Right hindlimb (tissue), 1 donor: ENCODE data around the gene CCNF.
"Not testable (repeated sequence)": the region's sequence is repeated elsewhere in the genome, so short reads cannot be mapped to it uniquely, and the experiment has no call there.

Source experiments
- DNase-seq: peaks from one replicate; pipeline ENCODE4 v3.0.0-alpha.2; 2018

CCNF gene

DNA sequence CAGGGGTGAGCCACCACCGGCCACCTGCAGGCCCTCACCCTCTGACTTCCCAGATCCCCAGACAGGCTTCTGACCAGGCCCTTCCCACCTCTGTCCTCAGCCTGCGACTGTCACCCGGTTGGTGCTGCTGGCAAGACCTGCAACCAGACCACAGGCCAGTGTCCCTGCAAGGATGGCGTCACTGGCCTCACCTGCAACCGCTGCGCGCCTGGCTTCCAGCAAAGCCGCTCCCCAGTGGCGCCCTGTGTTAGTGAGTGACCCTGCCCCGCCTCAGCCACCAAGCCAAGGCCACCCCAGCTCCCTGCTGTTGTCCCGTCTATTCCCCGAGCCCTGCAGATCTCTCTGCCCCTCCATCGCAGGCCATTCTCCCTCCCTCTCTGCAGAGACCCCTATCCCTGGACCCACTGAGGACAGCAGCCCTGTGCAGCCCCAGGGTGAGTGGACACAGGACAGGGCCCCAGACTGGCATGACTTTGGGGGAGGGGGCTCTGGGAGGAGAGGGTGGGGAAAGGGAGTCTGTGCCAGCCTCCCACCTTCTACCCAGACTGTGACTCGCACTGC, 43.7 kb downstream of the CCNF start:
- no peak for DNase-seq

DNA sequence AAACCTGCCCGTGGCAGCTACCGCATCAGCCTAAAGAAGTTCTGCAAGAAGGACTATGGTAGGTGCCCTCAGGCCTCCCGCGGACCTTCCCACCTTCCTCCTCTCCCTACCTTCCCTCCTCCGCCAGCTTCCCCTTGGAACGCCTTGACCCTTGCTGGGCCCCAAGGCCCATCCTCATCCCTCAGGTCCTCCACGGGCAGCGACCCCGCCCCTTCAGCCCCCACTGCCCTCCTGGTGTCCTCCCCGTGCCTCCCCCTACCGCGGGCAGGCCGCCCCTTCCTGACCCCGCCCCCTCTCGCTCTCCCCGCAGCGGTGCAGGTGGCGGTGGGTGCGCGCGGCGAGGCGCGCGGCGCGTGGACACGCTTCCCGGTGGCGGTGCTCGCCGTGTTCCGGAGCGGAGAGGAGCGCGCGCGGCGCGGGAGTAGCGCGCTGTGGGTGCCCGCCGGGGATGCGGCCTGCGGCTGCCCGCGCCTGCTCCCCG, 44.2 kb downstream of the CCNF start:
- no peak for DNase-seq

DNA sequence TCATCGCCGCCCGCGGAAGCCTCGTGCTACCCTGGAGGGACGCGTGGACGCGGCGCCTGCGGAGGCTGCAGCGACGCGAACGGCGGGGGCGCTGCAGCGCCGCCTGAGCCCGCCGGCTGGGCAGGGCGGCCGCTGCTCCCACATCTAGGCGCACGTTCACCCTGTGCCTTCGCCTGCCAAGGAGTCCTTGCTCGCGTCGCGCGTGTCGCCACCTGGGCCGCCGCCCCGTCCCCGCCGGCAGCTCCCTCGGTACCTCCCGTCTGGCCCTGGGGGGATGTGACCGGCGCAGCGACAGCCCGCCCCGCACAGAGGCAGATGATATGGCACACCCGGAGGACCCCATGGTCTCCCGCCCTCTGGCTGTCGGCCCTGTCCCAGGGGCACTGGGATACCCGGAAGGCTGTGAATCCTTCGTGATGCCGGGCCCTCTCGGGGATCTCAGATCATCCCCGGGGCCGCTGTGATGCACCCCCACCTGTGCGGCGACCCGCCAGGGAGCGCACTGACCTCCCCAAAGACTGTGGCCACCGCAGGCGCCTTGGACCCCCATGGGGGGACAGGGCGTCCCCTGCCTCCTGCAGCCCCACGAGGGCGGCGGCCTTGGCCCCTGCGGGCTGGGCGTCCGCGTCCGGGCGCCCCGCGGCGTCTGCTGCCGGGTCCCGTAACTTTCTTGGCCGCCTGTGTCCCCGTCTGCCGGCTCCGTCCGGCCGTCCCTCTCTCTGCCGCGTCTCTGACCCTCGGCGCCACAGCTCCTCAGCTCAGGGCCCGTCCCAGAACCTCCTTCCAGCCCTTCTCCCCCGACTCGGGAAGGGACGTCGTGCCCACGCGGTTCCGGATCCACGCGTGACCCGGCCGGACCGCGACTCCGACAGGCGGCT, 45.0 kb downstream of the CCNF start:
- peak; percentile 55 for DNase-seq

DNA sequence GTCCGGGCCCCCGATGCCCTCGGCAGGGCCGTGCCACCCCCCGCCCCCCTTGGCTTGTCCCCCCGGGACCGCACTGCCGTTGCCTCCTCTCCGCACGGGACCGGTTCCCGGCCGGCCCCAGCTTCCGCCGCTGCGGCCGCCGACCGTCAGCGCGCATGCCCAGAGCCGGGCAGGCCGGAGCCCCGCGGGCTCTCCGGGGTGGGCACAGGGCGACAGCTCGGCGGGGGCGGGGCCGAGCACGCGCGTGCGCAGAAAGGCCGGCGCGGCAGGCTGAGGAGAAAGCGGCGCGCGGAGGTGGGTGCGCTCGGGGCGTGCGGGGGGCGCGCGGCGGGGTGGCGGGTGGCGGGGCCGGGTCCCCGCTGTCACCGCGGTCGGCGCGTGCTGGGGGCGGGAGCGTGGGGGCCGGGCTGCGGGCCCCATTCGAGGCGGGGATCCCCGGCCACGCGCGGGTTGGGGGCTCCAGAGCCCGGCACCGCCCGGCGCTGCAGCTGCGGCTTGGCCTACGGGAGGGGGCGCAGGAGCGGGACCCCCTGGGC, 45.7 kb downstream of the CCNF start, which contains the start of gene TBC1D24:
TSS of gene TBC1D24 (plus strand) at position 251 of the 536 bp plus-strand sequence. CDS start 21,022 bp downstream, outside the sequence.
- peak; percentile 93 for DNase-seq

DNA sequence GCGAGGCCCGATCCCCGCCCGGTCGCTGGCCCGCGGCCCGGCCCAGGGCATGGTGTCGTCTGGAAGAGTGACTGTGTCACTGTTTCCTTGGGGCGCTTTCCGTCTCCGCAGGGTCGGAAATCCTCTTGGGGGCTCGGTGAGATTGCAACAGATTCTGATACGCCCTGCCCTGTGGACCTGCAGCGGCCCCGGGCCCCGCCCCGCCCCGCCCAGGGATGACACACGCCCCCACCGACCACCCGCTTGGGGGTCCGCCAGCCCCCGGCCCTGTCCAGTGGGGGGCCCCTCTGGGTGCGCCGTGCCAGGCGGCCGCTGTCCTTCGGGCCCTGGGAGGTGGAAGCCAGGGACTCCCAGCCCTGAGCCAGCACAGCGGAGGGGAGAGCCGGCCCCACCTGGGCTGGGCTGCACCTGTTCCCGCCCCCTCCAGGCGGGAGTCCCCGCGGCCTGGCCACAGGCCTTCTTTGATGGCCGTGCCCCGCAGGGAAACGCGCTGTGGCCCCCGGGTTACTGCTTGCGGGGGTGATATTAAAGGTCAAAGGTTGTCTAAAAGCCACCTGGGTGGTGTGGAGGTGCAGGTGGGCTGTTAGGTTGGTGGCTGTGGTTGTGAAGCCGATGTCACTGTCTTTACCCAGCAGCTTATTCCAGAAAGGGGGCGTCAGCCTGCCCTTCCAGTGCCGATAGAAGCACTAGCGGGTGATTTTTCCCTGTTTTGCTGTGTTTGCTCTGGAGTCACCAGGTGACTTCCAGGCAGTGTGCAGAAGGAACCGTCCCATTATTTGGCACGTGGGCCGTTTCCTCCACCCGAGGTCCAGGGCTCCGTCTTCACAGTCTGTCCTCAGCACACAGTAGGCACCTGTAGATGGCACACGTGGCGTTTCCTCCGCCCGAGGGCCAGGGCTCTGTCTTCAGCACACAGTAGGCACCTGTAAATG, 46.4 kb downstream of the CCNF start:
- peak; percentile 31 for DNase-seq

DNA sequence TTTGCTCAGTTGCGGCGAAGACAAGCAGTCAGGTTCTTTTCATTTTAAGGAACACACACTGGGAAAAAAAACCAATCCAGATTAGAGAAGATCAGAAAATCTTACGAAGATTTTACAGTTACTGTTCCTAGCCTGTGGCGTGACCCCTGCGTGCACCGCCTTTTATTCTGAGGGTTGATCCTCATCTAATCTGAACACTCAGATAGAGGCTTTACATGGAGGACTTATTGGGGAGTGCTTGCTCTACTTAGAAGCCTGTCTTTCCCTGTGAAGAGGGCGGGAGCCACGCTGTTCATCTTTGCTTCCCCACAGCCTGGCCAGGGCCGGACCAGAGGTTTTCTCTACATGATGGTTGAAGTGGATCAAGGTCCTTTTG, 47.1 kb downstream of the CCNF start:
- DNase-seq, result no peak

DNA sequence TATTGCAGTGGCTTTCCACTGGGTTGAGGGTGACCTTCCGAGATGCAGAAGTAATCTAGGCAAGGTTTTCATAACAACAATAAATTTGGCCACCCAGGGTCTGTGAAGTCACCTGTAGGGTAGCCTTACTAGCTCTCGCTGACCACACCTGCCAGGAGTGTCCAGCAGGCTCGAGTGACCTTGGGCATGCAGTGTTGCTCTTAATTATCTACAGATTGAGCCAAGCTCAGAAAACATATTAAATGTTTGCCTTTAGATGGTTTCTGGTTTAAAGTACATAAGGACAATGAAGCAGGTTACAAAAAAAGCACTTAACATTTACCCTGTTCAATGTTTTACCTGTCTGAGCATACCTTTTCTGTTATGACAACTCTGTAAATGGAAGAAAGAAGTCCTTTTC, 47.5 kb downstream of the CCNF start:
- DNase-seq, result no peak

DNA sequence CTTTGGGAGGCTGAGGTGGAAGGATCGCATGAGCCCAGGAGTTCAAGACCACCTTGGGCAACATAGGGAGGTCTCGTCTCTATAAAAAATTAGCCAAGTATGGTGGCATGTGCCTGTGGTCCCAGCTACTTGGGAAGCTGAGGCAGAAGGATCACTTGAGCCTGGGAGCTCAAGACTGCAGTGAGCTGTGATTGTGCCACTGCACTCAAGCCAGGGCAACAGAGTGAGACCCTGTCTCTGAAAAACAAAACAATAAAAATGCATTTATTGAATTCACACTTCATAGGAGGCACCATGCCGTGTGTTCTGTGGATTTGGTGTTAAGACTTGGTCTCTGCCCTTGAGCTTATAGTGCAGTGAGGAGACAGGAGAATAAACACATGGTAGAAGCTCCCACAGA, 48.1 kb downstream of the CCNF start:
- DNase-seq, result no peak

DNA sequence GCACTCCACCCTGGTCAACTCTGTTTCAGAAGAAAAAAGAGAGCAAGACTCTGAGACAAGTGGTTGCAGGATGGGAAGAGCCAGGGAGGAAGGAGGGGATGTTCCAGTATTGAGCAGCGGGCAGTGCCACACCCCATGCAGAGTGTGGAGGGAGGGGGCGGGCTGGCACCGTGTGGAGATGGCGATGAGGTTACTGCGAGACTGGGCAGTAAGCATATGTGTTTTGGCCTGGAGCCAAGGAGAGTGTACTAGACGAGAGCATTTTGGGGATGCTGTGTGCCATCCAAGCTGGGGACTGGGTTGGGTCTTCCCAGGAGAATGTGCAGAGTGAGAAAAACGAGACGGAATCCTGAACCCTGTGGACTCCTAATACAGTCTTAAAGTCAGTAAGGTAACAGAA, 49.0 kb downstream of the CCNF start:
- DNase-seq, result no peak

DNA sequence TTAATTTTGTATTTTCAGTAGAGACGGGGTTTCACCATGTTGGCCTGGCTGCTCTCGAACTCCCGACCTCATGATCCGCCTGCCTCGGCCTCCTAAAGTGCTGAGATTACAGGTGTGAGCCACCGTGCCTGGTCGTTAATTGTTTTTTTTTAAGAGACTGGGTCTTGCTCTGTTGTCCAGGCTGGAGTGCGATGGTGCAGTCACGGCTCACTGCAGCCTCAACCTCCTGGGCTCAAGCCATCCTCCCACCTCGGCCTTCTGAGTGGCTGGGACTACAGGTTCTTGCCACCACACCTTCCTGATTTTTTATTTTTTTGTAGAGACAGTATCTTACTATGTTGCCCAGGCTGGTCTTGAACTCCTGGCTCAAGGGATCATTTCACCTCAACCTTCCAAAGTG, 50.7 kb downstream of the CCNF start:
- not testable (repeated sequence) for DNase-seq

DNA sequence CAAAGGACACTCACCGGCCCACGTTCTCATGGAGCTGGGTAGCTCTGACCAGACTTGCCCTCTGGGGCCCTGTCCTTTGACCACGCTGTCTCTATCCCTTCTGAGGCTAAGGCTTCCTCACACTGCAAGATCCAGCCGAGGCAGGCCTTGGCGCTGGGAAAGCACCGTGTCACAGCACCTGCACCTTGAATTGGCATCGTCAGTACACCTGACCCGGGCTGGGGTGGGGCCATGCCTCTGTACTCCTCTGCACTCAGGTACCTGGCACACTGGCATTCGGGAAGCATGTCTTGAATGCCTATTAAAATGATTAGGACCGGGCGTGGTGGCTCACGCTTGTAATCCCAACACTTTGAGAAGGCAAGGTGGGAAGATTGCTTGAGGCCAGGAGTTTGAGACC, 51.7 kb downstream of the CCNF start:
- DNase-seq, result peak; percentile 17

DNA sequence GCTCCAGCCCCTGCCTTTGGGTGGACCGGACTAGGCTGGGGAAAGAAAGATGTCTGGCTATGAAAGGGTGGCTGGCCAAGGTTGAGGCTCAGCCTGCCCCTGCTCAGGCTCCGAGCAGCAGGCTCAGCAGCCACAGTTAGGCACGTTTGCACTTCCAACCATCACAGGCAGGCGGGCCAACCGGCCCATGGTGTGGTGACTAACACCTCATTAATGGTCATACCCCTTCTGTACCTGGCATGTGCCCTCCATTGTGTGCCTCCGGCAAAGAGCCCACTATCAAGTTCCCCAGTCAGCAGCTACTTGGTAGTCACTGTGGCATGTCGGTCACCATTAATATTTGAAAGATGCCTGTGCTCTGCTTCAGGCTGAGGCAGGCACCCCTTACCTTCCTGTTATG, 52.4 kb downstream of the CCNF start:
- peak; percentile 15 for DNase-seq

DNA sequence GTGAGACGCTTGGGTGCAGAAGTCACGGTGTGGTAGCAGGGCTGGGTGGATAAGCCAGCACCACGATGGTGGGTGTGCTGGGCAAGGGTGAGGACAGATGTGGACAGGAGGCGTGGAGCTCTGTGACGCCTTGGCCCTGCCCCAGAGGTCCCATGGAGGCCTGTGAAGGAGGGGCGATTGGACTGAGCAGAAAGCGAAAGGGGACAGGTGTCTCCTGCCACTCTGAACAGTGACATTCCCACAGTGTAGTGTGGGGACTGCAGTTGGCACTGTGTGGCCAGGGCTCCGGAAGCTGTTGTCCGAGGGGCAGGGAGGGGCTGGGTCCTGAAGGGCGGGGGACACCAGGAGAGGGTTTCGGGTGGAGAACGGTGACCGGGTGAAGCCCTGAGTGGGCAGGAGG, 53.0 kb downstream of the CCNF start:
- peak; percentile 34 for DNase-seq

DNA sequence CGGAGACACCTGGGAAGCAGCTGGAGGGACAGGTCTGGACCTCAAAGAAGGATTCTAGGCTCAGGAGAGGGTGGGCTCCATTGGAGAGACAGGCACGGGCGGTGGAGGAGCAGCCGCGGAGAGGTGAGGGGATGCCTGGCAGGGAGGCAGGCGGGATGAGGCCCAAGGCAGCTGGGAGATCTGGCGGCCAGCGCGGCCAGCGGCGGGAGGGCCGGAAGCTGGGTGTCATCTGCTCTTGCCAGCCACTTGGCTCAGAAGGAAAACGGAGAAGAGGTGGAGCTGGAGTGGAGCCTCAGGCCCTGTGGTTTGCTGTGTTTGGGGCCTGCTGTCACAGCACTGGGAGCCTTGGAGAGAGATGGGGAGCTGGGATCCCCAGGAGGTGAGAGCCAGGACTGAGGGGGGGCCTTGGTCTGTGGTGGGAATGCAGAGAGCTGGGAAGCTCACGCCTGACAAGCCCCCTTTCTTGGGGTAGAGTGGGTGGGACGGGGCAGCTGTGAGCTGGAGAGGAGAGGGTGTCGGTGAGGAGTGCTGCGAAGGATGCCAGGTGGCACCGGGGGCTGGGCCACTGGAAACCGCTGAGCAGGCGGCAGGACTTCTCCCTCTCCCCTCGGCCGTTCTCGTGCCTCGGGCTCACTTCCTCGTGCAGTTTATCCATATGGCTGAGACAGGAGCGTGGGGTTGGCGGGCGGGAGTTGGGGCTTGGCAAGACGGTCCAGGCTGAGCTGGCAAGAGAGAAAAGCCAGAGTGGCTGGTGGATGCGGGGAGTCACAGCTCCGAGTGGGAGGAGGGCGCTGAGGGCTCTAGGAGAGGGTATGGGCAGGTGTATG, 53.7 kb downstream of the CCNF start:
- peak; percentile 89 for DNase-seq

DNA sequence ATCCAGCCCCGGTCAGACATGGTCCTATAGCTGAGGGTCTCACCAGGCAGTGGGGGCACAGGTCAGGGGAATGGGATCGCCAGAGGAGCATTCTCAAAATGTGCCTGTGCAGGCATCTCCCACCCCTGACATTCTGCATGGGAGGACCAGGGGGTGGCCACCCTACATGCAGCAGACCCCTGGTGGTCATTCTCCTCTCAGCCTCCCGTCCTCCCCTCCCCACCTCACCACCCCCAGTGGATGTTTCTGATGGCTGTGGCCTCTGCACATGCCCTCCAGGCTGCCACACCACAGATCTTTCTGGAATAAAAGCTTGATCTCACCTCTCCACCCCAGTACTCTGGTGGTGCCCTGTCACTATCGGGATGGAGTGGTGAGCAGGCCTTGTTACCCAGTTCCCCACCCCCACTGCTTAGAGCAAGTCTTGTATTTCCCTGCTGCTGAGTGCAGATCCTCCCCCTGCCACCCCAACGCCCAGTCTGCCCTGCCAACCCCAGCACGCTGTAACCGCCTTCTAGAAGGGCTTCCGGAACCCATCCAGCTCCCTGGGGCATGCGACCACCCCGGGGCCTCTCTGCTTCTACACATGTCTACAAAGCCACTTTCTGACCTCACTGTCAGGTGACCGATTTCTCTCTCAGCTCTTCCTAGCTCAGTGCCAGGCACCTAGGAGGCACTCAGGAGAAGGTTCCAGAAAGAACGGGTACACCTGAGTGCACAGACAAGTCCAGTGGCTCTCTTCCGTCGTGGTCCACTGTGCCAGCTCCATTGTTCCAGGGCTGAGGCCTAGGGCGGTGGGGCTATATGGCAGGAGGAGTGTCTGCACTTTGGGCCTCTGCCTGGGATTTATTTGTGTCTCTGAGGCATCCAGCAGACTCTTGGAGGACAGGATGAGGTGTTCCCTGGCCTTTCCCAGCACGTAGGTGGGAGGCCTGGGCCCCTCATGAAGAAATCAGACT, 55.0 kb downstream of the CCNF start:
- peak; percentile 22 for DNase-seq

DNA sequence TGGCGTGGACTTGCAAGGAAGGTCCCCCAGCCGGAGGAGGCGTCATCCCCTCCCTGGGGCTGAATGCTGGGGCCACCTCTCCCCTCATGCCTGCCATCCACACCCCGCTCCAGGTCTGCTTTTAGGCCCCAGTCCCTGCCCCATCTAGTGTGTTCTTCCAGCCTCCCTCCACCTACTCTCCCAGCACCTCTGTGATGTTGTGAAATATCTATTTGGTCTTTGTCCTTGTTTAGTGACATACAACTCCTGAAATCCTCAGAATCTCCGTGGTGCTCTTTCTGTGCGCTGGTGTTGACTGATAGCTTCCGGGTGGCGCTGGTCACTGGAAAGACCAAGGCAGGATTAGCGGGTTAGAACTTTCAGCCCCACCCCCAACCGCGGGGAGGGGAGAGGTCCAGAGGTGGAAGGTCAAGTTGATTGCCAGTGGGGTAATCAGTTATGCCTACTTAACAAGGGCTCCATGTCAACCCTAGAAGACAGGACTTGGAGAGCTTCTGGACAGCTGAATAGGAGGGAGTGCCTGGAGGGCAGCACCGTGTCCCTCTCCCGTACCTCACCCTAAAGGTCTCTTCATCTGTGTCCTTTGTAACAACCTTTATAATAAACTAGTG, 55.8 kb downstream of the CCNF start:
- DNase-seq, result no peak

DNA sequence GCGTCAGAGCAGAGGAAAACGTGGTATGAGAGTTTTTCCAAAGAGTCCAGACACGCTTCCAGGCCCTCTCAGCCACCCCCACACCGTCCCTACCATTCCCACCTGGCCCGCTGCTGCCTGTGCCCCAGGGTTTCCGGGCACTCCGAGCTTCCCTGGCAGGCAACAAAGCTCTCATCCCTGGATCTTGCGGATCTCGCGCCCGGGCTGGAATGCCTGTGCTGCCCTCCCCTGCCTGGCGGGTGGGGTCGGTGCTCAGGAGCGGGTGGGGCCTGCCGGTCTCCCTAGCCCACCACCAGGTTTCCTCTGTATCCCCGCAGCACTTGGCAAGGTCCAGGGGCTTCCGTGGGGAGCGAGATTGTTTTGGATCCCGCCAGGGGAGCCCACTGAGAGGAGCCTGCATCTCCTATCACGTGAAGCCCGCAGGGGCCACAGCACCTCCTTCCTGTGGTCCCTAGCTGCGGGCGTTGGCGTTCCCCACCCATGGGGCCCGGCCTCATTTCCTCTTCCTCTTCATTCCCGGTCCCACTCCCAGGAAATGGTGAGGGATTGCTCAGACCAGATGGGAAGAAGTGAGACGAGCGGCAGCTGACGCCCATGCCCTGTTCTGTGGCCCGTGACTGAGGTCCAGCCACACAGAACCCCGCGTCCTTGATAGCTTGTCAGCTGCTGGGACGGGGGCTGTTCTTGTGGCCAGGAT, 56.7 kb downstream of the CCNF start:
- no peak for DNase-seq

DNA sequence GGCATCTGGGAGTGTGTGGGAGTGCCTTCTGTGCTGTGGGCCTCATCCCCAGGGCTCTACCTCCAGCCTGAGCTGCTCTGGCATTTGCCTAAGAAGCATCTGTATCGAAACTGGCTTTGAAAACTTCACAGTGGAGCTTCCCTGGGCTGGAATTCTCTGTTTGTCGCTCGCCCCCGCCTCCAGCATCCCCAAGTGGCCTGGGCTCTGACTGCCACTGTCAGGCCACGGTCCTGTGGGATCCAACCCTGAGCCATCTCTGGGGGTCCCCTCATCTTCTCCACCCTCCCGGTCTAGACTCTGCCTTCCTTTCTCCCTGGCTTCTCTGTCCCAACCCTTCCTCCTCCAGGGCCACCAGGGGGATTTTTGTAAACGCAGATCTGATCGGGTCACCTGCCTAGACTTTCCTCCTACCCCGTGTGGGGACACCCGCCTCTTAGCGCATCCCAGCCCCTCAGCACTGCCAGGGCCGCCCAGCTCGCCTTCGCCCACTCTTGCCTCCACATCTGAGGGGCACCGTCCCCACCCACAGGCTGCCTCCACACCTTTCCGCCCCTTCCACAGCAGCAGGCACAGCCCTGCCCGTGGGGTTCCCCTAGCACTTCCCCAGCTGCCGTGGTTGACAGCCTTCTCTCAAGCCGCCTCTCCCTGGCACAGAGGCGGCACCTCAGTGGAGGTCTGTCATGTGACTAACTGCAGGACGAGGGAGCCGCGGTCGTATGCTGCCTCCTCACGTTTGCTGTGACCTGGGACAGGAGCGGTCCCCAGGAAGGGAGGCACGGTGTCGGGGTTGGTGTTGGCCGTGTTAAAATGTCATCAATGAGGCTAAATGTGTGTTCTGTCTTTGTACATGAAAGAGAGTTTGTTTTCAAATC, 57.6 kb downstream of the CCNF start:
- DNase-seq, result no peak

DNA sequence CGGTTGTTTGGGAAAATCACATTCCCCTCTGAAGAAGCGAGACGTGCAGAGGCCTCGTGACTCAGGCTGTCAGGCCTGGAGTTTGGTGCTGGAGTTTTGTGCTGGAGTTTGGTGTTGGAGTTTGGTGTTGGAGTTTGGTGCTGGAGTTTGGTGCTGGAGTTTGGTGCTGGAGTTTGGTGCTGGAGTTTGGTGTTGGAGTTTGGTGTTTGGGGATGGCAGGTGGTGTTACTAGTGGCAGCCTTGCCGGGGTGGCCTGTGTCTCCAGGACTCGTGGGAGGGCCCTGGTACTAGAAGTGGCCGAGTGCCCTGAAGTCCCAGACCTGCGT, 58.2 kb downstream of the CCNF start:
- no peak for DNase-seq
